Omental fat pad (tissue), 4 donors: Measurements from ENCODE around the gene SNAP29. TPM values are rescaled to one million over a fixed set of nuclear protein-coding genes. Genes with fewer than 3 reads are reported as not detected.

Source experiments
- ATAC-seq: fragments of 150-250 bp; one replicate; pipeline ENCODE4 v1.9.1; 2016; ENCODE audit warnings: mild to moderate bottlenecking, moderate library complexity; ENCODE audit not compliant: low FRiP score
- DNase-seq: peaks from one replicate; pipeline ENCODE4 v3.0.0-alpha.2; 2019; ENCODE audit warnings: low spot score
- total RNA-seq, 4 donors: library from RNA; depleted of rRNA; stranded (reverse); fragments of >200 nt; gene quantifications; one replicate each; pipeline ENCODE4 v1.1.0, GENCODE V29; 2016
- TF ChIP-seq, protein P1 (sequence below), 3 donors: fragments of 450-650 bp; IDR thresholded peaks; one replicate each; pipeline ENCODE4 v1.5.1; 2016 to 2017; ENCODE audit warnings: antibody characterized with exemption in 3 of 3, mild to moderate bottlenecking in 3 of 3, moderate library complexity in 2 of 3

The SNAP29 gene
- total RNA-seq, 4 donors from 2014 or later = 17.2 to 25.1 (median 20.1) TPM

GRCh38 chr22:20867179-20868024 is 8.6 kb downstream of the SNAP29 start:
- DNase-seq = no peak
- TF ChIP-seq, protein P1, sequence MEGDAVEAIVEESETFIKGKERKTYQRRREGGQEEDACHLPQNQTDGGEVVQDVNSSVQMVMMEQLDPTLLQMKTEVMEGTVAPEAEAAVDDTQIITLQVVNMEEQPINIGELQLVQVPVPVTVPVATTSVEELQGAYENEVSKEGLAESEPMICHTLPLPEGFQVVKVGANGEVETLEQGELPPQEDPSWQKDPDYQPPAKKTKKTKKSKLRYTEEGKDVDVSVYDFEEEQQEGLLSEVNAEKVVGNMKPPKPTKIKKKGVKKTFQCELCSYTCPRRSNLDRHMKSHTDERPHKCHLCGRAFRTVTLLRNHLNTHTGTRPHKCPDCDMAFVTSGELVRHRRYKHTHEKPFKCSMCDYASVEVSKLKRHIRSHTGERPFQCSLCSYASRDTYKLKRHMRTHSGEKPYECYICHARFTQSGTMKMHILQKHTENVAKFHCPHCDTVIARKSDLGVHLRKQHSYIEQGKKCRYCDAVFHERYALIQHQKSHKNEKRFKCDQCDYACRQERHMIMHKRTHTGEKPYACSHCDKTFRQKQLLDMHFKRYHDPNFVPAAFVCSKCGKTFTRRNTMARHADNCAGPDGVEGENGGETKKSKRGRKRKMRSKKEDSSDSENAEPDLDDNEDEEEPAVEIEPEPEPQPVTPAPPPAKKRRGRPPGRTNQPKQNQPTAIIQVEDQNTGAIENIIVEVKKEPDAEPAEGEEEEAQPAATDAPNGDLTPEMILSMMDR (IDR thresholded peaks at IDR 0.05) = no peak
- peak; percentile 31 for ATAC-seq

- no peak for DNase-seq
- ATAC-seq = no peak
- TF ChIP-seq, protein P1 (IDR thresholded peaks at IDR 0.05) = no peak
Measured at GRCh38 chr22:20868025-20868962, 9.5 kb downstream of the SNAP29 start.

GRCh38 chr22:20869234-20869633 is 10.4 kb downstream of the SNAP29 start:
- TF ChIP-seq, protein P1 (IDR thresholded peaks at IDR 0.05) = no peak
- DNase-seq (no peak), ATAC-seq (no peak)

DNA sequence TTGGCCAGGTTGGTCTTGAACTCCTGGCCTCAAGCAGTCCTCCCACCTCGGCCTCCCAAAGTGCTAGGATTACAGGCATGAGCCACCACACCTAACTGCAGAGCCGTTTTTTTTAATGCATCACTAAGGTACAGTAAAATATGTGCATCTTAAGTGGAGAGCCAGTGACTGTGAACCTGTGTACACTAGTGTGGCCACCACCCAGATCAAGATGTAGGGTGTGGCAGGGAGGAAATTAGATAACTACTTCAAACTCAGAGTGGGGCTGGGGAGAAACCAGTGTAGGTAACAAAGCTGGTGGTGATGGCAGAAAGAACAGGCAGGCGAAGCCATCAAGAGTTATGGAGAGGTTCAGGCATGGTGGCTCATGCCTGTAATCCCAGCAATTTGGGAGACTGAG is 14.4 kb downstream of the SNAP29 start:
- ATAC-seq = no peak

GRCh38 chr22:20875296-20875695 is 16.5 kb downstream of the SNAP29 start:
- TF ChIP-seq, protein P1 (IDR thresholded peaks at IDR 0.05) = no peak
- no peak for DNase-seq
- ATAC-seq = no peak

More for the DNA sequence above, 14.4 kb downstream of the SNAP29 start:
- TF ChIP-seq, protein P1 (IDR thresholded peaks at IDR 0.05) = no peak
- DNase-seq = no peak

DNA sequence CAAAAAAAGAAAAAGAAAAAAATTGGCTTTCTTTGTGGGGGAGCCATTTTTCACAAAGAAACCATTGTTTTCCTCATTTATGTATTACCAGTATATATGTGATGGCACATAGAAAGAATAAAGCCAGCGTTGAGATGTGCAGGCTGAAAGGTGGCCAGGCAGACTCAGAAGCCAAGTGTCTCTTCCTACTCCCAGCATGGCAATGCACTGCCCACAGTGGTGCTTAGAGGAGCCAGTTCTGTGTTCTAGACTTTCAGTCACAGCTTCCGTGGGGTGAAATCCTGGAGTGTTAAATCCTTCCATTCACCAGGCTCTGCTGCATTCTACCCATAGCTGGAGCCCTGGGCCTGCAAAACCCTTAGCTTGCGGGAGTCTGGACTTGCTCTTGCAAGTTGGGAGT is 18.9 kb downstream of the SNAP29 start:
- TF ChIP-seq, protein P1 (IDR thresholded peaks at IDR 0.05) = no peak

More for the DNA sequence above, 18.9 kb downstream of the SNAP29 start:
- DNase-seq (no peak), ATAC-seq (no peak)
